ENCODE data around the gene UMAD1.

Gene UMAD1

DNA sequence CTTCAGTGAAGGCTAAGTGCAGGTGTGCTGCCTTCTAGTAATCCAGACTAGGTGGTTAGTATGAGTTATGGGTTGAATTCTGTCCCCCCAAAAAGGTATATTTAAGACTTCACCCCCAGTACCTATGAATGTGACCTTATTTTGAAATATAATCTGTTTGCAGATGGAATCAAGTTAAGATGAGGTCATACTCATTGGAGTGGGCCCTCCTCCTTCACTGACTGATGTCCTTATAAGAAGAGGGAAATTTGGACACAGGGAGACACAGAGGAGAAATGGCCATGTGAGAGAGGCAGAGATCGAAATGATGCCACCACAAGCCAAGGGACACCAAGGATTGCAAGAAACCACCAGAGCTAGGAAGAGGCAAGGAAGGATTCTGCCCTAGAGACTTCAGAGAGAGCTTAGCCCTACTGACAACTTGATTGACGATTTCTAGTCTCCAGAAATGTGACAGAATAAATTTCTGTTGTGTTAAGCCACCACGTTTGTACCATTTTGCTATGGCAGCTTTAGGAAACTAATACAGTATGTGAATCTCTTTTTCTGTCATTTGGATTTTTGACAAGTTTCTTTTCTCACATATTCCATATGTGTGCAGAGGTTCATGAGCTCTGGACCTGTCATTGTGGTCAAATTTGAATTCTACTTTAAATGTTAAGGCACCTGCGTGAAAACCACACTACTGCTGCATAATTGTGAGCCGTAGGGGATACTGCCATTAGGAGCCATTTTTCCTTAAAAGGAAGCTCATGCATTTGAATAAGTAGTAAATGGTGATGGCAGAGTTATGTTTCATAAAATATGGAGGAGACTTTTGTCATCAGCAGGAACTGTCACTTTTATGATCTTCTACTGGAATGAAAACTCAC, 80.4 kb downstream of the UMAD1 start:
- no peak for DNase-seq (ENCODE audit: low read depth)

DNA sequence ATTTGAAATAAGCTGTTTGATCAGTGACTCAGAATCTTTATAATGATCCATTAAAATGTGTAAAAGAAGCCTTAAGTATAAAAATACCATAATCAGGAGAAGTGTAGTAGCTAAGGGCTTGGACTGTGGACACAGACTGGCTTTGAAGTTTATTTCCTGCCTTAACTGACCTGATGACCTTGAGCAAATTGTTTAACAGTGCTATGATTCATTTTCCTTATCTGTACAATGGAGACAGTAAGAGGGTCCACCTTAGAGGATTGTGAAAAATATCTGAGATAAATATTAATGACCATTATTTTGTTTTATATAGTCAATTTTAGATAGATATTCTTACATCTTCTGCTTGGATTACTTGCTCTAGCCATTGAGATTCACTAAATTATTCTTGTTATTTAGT, 91.2 kb downstream of the UMAD1 start:
- DNase-seq (ENCODE audit: low read depth): no peak

DNA sequence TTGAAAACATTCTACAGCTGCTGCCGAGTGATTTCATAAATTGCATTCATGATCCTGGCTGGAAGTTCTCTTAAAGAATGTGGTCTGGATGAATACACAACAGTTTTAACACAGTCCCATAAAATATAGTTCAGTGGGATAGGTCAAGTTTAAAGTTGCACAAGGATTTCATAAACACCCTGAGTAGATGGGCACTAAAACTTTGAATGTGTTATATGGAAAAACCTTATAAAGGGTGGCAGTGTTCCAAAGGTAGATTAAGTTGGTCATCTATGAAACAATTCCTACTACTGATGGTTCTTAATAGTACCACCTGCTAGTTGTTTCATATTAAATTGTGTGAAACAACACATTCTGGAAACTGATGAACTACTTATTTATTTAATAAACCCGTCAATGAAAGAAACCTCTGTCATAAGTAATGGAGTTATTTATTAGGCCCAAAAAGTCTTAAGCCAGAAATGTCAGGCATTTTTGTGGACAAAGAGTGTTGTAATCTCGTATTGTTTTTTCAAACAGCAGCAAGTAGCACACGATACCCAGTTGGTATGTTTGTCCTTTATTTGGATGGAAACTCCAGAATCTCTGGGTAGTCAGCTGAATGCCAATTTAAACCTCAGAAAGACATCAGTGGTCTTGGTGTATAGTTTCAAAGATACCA, 92.2 kb downstream of the UMAD1 start:
- DNase-seq (ENCODE audit: low read depth): no peak

DNA sequence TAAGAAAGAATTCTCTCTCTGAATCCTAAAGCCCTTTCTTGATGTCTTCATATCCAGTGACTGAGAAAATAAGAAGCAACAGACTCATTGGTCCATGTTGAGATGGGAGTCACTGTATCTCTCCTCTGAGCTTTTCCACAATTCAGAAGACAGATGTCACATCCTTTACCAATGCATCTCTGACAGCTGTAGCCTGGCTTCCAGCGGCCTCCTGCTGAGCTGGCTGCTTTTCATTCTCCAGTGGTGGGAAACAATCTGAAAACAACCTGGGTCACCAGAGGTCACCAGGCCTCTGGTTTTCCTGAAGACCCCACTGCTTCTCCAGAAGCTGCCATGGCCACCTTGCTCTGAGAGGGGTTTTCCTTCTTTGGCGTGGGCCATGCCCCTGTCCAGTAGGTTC, 96.1 kb downstream of the UMAD1 start:
- DNase-seq (ENCODE audit: low read depth): no peak

DNA sequence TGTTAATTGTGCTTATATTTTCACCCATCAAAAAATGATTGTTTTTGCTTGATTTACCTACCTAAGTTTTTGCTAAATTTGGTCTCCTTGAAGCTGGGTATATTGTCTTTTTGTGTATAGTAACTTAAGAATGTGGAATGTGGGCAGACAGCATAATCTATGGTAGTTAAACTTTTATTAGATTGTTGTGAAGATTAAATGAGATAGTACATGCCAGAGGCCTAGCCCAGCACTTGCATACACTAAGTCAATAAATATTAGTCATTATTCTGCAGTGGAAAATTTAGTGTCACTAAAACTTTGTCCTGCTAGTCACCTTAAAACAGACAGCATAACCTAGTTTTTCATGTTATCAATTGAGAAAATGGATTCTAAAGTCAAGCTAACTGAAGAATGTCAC, 97.1 kb downstream of the UMAD1 start:
- no peak for DNase-seq (ENCODE audit: low read depth)

DNA sequence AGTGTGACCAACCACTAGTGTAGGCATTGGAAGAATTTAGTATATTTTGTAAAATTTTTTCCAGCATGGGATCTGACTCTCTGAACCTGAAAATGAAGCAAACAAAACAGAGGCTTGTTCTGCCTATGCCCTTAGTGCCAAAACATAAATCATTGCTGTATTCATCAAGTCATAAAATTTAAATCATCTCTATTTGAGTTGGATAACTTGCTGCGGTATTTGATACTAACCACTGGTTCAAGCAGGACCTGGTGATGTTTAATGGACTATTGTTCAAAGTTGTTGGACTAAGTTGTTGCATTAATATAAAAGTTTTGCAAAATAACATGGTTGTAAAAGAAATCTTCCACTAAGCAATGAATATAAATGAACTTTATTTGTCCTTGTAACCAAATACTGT, 97.6 kb downstream of the UMAD1 start:
- DNase-seq (ENCODE audit: low read depth): no peak

DNA sequence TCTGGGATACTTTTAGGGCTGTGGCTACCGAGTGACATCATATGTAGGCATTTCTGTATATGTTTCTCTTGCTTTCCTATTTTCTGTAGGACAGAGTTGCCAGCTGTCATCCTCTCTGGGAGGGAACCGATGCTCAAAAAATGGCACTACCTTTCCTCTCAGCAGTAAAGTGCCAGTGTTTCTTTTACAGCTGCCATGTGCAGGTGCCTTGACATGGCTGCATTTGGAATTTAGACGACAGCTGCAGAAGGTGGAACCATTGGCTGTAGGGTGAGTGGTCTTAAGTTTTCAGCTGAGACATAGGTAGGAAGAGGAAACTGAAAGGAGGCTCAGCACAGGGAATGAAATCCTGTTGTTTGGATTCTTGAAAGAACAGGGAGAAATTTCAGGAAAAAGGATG, 98.1 kb downstream of the UMAD1 start:
- DNase-seq (ENCODE audit: low read depth): no peak

DNA sequence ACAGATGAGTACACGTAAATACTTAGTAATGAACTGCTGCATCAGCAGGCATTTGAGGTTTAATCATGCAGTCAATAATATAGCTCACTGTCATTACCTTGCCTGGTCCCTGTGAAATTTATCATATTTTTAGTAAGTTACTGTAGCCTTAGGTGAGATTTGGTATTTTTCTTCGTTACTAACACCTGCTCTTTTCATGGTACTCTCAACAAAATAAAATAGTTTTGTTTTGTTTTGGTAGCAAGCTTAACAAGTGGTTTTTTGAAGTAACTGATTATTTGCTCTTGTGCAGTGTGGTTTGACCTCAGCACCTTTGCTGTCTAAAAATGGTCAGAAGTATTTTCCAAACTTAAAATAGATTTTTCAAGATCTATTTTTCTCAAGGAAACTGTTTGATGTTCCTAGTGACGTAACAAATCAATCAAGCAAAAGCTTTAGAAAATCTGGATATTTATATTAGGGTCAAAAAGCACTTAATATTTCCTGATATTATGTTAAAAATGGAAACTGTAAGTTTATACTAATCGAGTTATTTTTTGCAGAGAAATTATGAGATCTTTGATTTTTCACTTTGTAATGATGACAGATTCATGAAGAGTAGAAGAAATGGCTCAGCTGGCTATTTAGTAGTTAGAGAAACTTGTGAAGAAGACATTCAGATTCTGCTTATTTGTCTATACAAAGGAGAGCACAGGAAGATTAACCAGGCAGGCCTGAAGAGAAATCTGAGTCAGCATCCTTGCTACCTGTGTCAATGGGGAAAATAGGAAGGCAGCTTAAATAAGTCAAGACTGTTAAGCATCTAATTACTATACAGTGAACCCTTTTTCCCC, 98.9 kb downstream of the UMAD1 start:
- DNase-seq (ENCODE audit: low read depth): no peak

DNA sequence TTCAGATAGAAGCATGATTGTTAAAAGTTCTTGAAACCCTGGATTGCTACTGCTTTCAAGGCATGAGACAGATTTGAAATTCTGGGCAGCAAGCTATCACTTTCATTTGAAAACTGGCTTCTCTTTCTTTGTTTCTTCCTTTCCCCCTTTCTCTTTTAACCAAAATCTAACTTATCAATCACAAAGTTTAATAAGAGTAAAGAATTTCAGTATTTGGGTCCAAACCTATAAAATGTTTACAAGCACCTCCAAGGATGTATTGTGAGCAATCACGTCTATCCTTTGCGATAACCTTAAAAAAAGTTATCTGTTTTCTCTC, 99.4 kb downstream of the UMAD1 start:
- DNase-seq (ENCODE audit: low read depth): no peak

DNA sequence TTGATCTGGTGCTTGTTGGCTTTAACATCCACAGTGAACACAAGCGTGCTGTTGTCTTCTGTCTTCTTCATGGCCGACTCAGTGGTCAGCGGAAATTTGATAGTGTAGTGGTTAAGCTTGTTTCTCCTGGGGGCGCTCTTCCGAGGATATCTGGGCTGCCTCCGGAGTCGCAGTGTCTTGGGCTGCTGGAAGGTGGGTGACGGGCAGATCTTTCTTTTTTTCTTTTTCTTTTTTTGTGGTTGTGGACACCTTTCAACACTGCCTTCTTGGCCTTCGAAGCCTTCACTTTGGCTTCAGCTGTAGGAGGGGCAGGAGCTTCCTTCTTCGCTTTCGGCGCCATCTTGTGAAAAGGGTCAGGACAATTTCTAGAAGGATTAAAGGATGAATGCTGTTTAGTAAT, 101.7 kb downstream of the UMAD1 start:
- no peak for DNase-seq (ENCODE audit: low read depth)

DNA sequence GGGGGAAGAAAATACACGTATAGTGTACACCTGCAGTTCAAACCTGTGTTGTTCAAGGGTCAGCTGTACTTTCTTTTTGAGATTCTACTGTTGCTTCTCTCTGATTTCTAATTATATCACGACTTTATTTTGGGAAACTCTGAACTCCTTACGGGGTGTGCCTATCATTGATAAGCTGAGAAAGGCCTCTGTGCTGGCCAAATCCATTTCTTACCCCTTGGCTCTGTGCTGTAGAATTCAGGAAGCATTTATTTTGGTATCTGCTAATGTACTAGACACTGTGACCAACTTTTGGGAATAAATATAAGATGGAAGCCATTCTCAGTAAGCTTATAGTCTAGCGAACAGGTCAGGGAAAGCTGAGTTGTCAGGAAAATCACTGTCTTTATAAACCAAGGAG, 104.7 kb downstream of the UMAD1 start:
- DNase-seq (ENCODE audit: low read depth): no peak

DNA sequence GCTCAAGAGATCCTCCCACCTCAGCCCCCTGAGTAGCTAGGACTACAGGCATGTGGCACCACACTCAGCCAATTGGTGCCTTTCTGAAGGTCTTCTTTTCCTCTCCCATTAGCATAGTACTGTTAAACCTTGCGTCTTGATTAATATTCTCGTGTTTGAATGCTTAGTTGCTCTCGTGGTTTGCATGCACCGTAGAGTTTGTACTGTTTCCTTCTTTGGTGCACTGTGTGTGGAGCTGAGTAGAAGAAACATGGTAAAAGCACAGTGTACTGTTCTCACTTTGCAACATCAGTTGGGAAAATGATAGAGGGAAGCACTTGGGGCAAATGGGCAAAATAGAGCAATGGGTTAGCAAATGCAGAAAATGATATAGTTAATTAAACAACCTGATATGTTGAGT, 105.4 kb downstream of the UMAD1 start:
- no peak for DNase-seq (ENCODE audit: low read depth)

DNA sequence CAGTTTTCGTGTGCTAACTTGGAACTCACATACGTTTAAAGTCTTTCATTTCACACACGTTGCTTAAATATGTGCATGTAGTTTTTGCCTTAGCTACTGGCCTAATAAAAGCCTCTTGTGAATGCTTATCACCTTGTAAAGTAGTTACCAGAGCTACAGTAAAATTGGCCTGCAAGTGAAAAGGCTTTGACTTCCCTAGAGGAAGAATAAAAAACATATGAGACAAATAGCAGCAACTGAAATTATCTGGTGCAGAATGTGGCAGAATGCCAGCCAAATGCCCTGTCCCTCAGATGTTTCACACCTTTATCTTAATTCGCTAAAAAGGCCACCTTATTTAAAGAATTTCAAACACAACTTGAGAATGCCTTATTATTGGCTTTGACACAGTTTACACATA, 105.9 kb downstream of the UMAD1 start:
- no peak for DNase-seq (ENCODE audit: low read depth)

DNA sequence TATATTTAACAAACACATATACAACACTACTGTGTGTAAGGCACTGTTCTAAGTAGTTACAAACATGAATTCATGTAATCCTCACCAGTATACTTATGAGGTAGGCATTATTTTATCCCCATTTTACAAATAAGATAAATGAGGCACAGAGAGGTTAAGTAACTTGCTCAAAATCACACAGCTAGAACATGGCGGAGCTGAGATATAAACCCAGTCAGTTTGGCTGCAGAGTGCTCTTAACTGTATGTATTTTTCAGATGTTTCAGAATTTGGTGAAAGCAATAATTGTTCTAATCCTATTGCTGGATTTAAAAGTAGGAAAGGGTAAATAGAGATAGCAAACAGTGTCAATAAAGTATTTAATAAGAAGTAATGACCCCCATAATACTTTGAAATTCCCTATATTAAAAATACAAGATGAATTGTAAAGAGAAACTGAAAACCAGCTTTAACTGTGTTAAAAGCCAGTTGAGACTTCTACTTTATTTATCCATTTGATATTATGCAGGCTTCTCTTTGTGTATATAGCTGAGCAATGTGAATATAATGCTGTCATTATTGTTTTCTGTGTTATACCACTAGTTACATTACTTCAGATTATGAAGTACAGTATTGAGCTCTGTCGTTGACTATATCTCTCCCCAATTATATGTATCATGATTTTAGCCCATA, 110.2 kb downstream of the UMAD1 start:
- DNase-seq (ENCODE audit: low read depth): no peak

DNA sequence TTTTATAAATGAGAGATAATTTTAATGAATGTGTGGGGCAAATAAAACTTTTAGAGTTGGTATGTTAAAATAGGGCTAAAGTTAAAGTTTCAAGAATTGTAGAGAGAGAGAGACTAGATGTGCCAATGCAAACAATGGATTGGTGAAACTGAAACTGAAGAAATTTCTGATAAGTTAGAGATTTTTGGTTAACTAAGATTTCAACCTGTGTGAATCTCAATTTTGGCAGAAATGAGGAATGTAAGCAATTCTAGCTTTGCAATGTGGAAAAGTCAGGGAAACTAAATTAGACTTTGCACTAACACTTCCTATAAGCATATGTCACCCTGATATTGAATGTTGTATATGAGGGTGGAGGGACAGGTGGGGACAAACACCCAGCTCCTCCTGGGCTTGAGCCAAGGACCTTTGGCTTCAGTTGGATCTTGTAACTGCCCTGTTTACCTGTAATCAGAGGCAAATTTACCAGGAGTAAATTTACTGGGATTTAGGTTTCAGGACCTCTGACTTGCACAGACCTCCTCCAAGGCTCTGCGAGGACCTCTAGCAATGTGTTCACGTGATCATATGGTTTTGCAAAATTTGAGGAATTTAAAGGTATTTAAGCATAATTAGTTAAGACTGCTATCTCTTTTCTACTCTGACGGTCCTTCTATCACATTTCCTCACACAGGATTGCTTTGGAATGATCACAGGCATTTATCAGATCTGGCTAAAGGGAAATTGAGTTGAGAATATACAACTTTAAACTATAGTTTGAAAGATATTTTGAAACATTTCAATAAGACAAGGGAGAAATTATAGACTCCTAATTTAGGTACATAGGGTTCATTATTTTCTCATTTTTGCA, 110.9 kb downstream of the UMAD1 start:
- DNase-seq (ENCODE audit: low read depth): no peak

DNA sequence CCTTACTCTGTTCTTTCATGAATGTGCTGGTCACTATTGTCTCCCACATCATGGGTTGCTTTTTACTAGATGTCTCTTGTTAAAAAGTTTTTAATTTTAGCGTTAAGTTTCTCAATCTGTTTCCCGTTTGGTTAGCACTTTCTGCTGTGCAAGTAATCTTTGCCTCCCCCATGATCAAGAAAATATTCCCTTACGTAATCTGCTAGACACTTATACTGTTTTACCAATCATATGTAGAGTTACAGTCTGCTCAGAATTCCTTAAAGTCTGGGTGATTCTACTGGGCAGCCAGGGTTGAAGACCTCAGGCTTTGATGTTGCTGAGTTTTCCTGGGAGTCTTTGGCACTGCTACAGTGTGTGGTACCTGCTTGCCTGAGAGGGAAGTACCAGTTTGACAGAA, 116.0 kb downstream of the UMAD1 start:
- no peak for DNase-seq (ENCODE audit: low read depth)

DNA sequence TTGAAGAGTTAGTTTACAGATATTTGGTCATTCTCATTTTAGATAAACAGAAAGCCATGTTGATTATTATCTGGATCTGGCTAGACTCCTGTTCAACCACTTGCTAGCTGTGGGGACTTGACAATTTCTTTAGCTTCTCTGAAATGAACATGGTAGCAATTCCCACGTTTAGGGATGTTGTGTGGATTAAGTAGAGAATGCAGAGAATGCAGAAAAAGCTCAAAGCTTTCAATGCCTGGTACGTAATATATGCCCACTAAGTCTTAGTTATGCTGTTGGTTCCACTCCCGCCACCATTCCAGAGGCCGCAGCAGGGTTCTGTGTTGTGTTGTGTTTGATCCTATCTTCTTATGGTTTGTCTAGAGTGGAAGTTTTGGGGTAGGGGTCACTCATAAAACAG, 117.0 kb downstream of the UMAD1 start:
- no peak for DNase-seq (ENCODE audit: low read depth)

DNA sequence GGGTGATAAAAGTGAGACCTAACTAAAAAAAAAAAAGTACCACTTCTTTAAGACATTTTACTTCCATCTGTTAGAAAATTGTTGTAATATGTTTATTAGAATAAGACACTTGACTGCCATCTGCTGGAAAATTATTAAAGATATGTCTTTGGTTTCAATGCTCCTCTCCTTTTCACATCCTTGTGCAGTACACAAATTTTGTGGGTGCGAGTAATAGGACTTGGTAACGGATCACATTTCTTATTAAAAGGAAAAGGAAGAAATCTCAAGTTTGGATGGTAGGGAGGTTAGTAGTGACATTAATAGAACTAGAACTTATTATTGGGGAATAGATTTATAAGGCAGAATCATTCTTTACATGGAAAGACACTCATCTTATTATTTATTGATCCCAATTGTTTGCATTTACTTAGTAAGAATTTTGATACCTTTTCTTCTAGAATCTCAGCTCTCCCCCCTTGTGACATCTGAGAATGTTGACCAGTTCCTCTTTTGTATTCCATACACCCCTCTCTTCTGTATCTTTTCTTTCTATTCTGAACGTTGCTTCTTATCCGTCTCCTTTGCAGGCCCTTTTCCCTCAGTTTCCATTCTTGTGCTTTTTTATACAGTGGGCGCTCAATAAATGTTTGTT, 120.9 kb downstream of the UMAD1 start:
- no peak for DNase-seq (ENCODE audit: low read depth)

DNA sequence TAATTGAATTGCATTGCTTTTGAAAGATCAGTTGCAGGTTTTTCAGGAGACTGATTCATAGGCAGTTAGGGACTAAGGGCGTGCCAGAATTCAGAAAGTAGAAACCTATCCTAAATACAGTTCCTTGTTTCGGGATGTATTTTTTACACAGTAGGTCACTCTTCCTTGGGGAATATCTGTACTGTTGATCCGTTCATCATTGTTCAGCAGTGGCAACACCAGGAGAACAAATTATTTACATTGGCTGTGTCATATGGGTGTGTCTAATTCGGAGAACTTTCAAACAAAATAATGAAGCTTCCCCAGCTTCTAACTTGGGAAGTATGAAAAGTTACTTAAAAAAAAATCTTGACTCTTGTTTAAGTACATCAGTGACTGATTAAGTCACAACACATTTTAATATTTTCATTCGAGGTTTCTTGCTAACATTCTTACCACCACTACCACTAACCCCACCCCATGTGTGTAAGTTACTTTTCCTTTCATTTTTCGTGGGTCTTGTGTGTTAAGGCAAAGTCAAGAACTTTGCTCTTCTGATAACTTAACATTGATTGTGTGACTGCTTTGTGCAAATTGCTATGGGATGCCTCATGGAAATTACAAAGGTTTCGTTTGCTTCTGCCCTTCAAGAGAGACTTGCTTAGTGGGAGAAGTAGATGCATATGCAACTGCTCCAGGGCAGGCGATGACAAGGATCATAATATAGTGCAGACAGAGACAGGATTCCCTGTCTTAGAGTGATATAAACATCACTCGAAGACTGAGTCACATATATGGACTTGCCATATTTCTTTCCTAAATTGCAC, 121.6 kb downstream of the UMAD1 start:
- DNase-seq (ENCODE audit: low read depth): no peak
